Left ventricle myocardium inferior (tissue), 1 donor: ENCODE data around the gene AMOTL2. TPM values are rescaled to one million over a fixed set of nuclear protein-coding genes. Genes with fewer than 3 reads are reported as not detected.

Experiments
- DNase-seq: peaks from one replicate; pipeline ENCODE4 v3.0.0-alpha.2; 2020
- H3K27ac ChIP-seq: fragments of 200-600 bp; replicated peaks from 2 replicates; pipeline ENCODE4 v1.8.0; 2021
- H3K27me3 ChIP-seq: fragments of 200-600 bp; 2 replicates; pipeline ENCODE4 v1.8.0; 2021; ENCODE audit warnings: low read depth
- H3K36me3 ChIP-seq: fragments of 200-600 bp; 2 replicates; pipeline ENCODE4 v1.8.0; 2021
- H3K4me1 ChIP-seq: fragments of 200-600 bp; 2 replicates; pipeline ENCODE4 v1.8.0; 2021
- H3K4me3 ChIP-seq: fragments of 200-600 bp; 2 replicates; pipeline ENCODE4 v1.8.0; 2021; ENCODE audit warnings: mild to moderate bottlenecking, moderate library complexity
- H3K9me3 ChIP-seq: fragments of 200-600 bp; replicated peaks from 2 replicates; pipeline ENCODE4 v1.8.0; 2021
- intact Hi-C: fragments of 100-400 bp; cut with micrococcal nuclease; formaldehyde crosslinking; loops from one replicate; pipeline ENCODE4 v1.11.0; 2022
- total RNA-seq: library from RNA; stranded (reverse); fragmentation: NEBNext Ultra II Directional; extraction: Animal tissue kit (Norgen Biotek cat#: 25700); gene quantifications from one replicate; pipeline ENCODE4 v1.2.1, GENCODE V29; 2021
- TF ChIP-seq, protein P1 (sequence below): fragments of 200-600 bp; IDR thresholded peaks from 2 replicates; pipeline ENCODE4 v1.8.0; 2021; ENCODE audit warnings: antibody characterized with exemption, mild to moderate bottlenecking, borderline replicate concordance
- donor health status: DM: no; HTN: yes; CAD: no; lungs with severe emphysema.

The AMOTL2 gene
- total RNA-seq, 1 donor from 2014 or later: 44.4 TPM

DNA sequence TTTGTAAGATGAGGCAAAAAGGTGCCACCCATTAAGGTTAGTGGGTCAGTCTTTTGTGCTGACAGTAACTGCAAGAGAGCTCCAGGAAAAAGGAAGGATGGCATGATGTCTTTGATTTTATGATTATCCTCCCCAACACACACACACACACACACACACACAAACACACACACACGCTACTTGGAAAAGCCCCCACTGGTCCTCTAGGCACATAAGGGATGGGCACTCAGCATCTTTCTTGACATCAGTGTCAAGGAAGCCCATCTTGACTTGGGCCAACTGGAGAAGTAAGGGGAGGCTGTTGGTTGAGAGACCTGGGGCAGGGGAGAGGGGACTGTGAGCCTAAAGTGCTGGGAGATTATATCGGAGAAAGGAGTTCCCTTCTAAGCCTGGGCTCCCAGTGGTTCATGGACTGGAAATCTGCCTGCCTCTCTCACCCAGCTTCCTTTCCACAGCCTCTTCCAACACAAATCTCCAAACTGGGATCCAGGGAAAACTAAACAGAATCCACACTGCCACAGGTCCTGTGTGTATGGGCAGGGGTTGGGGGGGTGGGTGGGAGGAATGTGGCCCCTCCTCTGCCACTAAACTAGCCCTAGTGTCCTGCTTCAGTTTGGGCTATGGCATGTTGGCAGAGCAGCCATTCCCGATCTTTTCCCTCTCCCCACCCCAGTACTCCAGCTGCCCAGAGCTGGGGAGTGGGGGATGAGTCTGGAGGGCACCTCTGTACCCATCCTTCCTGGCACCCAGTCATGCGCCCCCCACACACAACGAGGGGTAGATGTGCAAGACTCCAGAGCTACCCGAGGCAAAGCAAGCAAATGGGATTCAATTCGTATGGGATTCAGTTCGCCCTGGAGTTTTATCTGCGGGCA, 1.6 kb downstream of the AMOTL2 start:
- H3K4me1 ChIP-seq: peaks cover 89% of the 10 kb centered on the region
- peaks cover 43% of the 10 kb centered on the region for H3K36me3 ChIP-seq
- peak overlapping the region; percentile 71 for H3K4me3 ChIP-seq
- intact Hi-C loops: no loop called here
- DNase-seq: no peak
- H3K9me3 ChIP-seq: no peaks in the 10 kb centered on the region
- H3K27me3 ChIP-seq: no peaks in the 10 kb centered on the region
- TF ChIP-seq, protein P1, sequence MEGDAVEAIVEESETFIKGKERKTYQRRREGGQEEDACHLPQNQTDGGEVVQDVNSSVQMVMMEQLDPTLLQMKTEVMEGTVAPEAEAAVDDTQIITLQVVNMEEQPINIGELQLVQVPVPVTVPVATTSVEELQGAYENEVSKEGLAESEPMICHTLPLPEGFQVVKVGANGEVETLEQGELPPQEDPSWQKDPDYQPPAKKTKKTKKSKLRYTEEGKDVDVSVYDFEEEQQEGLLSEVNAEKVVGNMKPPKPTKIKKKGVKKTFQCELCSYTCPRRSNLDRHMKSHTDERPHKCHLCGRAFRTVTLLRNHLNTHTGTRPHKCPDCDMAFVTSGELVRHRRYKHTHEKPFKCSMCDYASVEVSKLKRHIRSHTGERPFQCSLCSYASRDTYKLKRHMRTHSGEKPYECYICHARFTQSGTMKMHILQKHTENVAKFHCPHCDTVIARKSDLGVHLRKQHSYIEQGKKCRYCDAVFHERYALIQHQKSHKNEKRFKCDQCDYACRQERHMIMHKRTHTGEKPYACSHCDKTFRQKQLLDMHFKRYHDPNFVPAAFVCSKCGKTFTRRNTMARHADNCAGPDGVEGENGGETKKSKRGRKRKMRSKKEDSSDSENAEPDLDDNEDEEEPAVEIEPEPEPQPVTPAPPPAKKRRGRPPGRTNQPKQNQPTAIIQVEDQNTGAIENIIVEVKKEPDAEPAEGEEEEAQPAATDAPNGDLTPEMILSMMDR: no peak
- peak overlapping the region; percentile 100 for H3K27ac ChIP-seq

DNA sequence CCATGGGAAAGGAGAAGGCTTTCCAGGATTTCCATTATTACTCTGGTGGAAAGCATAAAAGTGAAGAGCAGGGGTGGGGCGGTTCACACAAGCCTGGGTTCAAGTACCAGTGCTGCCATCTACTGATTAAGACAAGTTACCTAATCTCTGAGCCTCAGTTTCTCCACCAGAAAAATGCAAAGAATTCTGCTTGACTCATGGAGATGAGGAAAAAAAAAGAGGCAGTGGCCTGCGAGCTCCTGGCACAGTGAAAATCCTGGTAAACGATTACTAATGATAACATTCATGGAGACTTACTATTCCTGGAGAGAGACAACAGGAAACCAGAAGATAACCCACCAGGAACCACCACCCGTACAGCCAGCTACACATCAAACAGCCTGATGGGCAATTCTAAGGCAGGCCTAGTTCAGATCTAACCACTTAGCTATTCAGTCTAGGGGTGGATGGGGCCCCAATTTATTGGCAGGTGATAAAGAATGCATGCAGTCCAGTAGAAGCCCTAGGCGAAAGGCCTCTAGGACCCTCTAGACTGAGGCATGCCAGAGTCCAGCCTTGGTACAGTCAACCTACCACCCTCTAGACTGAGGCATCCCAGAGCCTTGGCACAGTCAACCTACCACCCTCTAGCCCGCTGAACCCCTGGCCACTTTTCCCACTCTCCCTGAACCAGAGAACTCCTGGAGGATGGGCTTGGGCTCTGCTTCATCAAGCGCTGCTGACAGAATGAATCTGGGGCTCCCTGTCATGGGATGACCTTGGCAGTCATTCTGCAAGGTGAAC, 2.5 kb downstream of the AMOTL2 start:
- peaks cover 89% of the 10 kb centered on the region for H3K4me1 ChIP-seq
- intact Hi-C loops: no loop called here
- DNase-seq: no peak
- TF ChIP-seq, protein P1: no peak
- H3K27me3 ChIP-seq: no peaks in the 10 kb centered on the region
- peaks cover 52% of the 10 kb centered on the region for H3K36me3 ChIP-seq
- no peaks in the 10 kb centered on the region for H3K9me3 ChIP-seq
- peak overlapping the region; percentile 71 for H3K4me3 ChIP-seq
- peak overlapping the region; percentile 100 for H3K27ac ChIP-seq

DNA sequence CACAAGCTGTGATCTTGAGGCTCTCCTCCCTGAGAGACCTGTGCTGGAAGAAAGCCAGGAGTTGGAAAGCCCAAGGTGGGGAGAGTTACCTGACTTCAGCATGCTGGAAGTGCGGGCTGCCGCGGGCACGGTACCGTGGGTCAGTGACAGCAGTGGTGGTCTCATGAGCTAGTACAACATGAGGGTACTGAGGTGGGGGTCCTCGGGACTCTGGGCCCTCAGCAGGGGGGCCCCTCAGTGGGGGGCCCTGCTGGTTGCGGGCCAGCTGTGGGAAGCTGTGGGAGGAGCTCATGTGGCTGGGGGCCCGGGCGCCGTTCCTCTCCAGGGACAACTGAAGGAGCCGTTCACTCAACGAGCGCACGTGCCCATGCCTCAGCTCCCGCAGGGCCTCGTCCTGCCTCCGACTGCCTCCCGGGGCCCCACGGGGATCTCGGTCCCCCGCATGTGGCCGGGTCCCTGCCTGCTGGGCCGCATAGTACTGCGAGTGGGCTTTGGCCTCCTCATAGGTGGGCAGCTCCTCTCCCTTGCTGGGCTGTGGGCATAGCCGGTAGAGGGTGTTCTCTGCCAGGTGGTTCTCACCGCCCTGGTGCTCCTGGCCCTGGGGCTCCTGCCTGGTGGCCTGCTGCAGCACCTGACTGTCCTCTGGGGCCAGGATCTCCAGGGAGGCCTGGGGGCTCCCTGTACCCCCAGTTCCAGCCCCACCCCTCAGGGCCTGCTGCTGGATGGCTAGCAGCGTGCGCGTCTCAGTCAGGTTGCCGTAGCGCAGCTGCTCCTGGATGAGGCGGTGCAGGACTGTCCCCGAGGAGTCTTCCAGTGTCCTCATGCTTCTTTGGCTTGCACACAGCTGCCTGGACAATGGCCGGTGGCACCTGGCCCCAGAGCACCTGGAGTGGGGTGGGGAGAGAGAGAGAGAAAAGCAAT, 3.4 kb downstream of the AMOTL2 start:
- DNase-seq: no peak
- intact Hi-C loops: no loop called here
- H3K4me3 ChIP-seq: peak overlapping the region; percentile 71
- H3K4me1 ChIP-seq: peaks cover 97% of the 10 kb centered on the region
- peaks cover 60% of the 10 kb centered on the region for H3K36me3 ChIP-seq
- H3K9me3 ChIP-seq: no peaks in the 10 kb centered on the region
- TF ChIP-seq, protein P1: no peak
- peak overlapping the region; percentile 100 for H3K27ac ChIP-seq
- H3K27me3 ChIP-seq: no peaks in the 10 kb centered on the region

DNA sequence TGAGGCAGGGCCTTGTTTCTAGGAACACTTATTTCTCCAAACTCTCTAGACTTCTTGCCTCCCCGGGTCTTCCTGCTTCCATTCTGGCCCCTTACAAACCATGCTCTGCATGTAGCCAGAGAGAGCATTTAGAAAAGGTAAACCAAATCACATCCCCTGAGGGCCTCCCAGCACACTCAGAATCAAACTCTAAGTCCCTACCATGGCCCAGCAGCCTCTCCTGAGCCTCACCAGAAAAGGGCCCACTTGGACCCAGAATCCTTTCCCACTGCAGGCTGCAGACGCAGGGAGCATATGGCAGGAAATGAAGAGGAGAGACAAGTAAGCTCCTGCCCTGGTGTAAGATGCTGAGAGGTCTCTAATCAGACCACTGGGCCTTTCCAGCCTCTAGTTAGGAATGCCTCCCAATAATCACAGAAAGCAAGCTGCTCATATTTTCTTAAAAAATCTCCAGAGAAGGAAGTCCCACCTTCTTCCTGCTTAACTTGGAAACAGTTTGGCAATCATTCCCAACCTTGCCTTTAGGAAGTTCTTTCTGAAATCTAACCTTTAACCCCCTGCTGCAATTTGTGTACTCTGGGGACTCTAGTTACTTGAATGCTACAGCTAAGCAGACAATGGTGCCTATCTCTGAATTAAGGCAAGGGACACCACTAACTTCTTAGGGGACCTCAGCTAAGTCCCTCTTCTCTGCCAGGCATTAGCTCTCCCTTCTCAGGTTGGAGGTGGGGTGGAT, 4.2 kb downstream of the AMOTL2 start:
- Histone ChIP-seq H3K27ac (peak overlapping the region; percentile 100), H3K36me3 (peaks cover 69% of the 10 kb centered on the region), H3K9me3 (no peaks in the 10 kb centered on the region), H3K4me1 (peaks cover 97% of the 10 kb centered on the region), H3K4me3 (peak overlapping the region; percentile 71), H3K27me3 (no peaks in the 10 kb centered on the region)
- intact Hi-C loops: no loop called here
- DNase-seq: no peak
- TF ChIP-seq, protein P1: no peak
